ENCODE results near the gene RAB27B. TPM values are rescaled to one million over a fixed set of nuclear protein-coding genes. Genes with fewer than 3 reads are reported as not detected.

The RAB27B gene
- total RNA-seq, 1 experiment from 2014 or later = 0.87 TPM

- no peak for TF ChIP-seq ZNF671 (CRISPR knock-in tag; IDR thresholded peaks at IDR 0.05)
- TF ChIP-seq MAX (CRISPR knock-in tag; IDR thresholded peaks at IDR 0.05) = no peak
- no peak for TF ChIP-seq E2F4 (CRISPR knock-in tag; IDR thresholded peaks at IDR 0.05; ENCODE audit: borderline replicate concordance, low read depth)
- TF ChIP-seq NFE2L1 (CRISPR knock-in tag; IDR thresholded peaks at IDR 0.05) = no peak
- TF ChIP-seq FOXP1 (CRISPR knock-in tag; IDR thresholded peaks at IDR 0.05; ENCODE audit: borderline replicate concordance) = no peak
- no peak for TF ChIP-seq STAT6 (CRISPR knock-in tag; conservative IDR thresholded peaks at IDR 0.05; ENCODE audit: low read depth)
- no peak for TF ChIP-seq SMAD4 (CRISPR knock-in tag; IDR thresholded peaks at IDR 0.05)
- TF ChIP-seq CTCF (IDR thresholded peaks at IDR 0.05) = no peak
- TF ChIP-seq ZNF396 (CRISPR knock-in tag; IDR thresholded peaks at IDR 0.05; ENCODE audit: borderline replicate concordance) = no peak
- TF ChIP-seq FOXJ3 (CRISPR knock-in tag; IDR thresholded peaks at IDR 0.05; ENCODE audit: borderline replicate concordance) = no peak
- no peak for TF ChIP-seq ELF4 (CRISPR knock-in tag; IDR thresholded peaks at IDR 0.05; ENCODE audit: low read depth)
Observed at GRCh38 chr18:54942144-54942543, 113.9 kb downstream of the RAB27B start (continued).

GRCh38 chr18:54942569-54942968 lies 114.3 kb downstream of the RAB27B start:
- no peak for TF ChIP-seq ESRRA (CRISPR knock-in tag; IDR thresholded peaks at IDR 0.05; ENCODE audit: borderline replicate concordance)
- H3K4me3 Mint-ChIP-seq = no peak overlapping the region
- H3K27ac Mint-ChIP-seq = no peak overlapping the region
- ChIA-PET POLR2A (no interaction called here), CTCF (no interaction called here)
- no peaks in the 10 kb centered on the region; the same call in 1 of the 2 replicates for H3K27me3 Mint-ChIP-seq (ENCODE audit: low read depth)
- peaks cover 7% of the 10 kb centered on the region for H3K4me1 Mint-ChIP-seq
- H3K9me3 Mint-ChIP-seq = no peaks in the 10 kb centered on the region
- H3K36me3 Mint-ChIP-seq = no peaks in the 10 kb centered on the region
- no peak for ATAC-seq
- no peak for DNase-seq (ENCODE audit: low spot score)

Other genes starting within 250 kb of the RAB27B start
- 0.46 to 0.94 TPM (median 0.50 TPM) in 3 replicates for gene DYNAP, start 237.2 kb upstream of the RAB27B start, total RNA-seq (2021)
- 0.23 to 0.92 TPM (median 0.55 TPM) in 3 replicates for gene CCDC68, start 131.0 kb downstream of the RAB27B start, total RNA-seq (2021)

Data from WTC11 (cell line).